Measurements from ENCODE around the gene SH2B3.

The SH2B3 gene

GRCh38 chr12:111429828-111430432 lies 24.2 kb downstream of the SH2B3 start:
- WGBS, 2 donors (ENCODE audit: extremely low coverage in 2 of 2, insufficient read length in 2 of 2, insufficient replicate concordance in 1 of 2) = no CpG with 5 or more reads among the region's 21 CpGs
- H2AFZ ChIP-seq (ENCODE audit: low read length) = no peak overlapping the region

GRCh38 chr12:111430433-111431353 lies 25.0 kb downstream of the SH2B3 start:
- peaks cover 7% of the 10 kb centered on the region in 2 donors for H3K4me1 ChIP-seq (ENCODE audit: control insufficient read depth in 2 of 2, insufficient read depth in 1 of 2, low read depth in 1 of 2, low read length in 2 of 2)
- H2BK12ac ChIP-seq (ENCODE audit: low read length) = no peak overlapping the region
- no peak overlapping the region for H2AFZ ChIP-seq (ENCODE audit: low read length)
- no peak overlapping the region for H3K4me2 ChIP-seq (ENCODE audit: insufficient read depth, low read length, poor library complexity, severe bottlenecking)
- no peak overlapping the region for H2BK120ac ChIP-seq (ENCODE audit: low read depth, low read length)
- H3K9ac ChIP-seq (ENCODE audit: low read depth, low read length, poor library complexity) = no peak overlapping the region
- no peak overlapping the region for H4K8ac ChIP-seq (ENCODE audit: low read depth, low read length)
- H3K27ac ChIP-seq (replicated peaks; ENCODE audit: low read length) = no peak overlapping the region
- H3K23ac ChIP-seq (ENCODE audit: low read depth, low read length, poor library complexity) = no peak overlapping the region
- no peaks in the 10 kb centered on the region for H3K27me3 ChIP-seq (ENCODE audit: control insufficient read depth in 3 of 3, insufficient read depth in 3 of 3, low read depth in 1 of 3, low read length in 3 of 3)
- no peak overlapping the region for H3K14ac ChIP-seq (ENCODE audit: low read length)
- H3K79me1 ChIP-seq (ENCODE audit: low read depth, low read length) = peaks cover 8% of the 10 kb centered on the region
- H3K18ac ChIP-seq (ENCODE audit: low read length) = peak overlapping the region; percentile 86
- WGBS, 2 donors (ENCODE audit: extremely low coverage in 2 of 2, insufficient read length in 2 of 2, insufficient replicate concordance in 1 of 2) = no CpG with 5 or more reads among the region's 17 CpGs
- peak overlapping the region; percentile 8 for H2BK5ac ChIP-seq (ENCODE audit: low read length)
- H3K9me3 ChIP-seq (replicated peaks in 1 of 2; ENCODE audit: control insufficient read depth in 2 of 2, insufficient read depth in 1 of 2, low read depth in 1 of 2, low read length in 2 of 2) = no peaks in the 10 kb centered on the region
- H2AK5ac ChIP-seq (ENCODE audit: low read depth, low read length) = peak overlapping the region; percentile 83
- DNase-seq (ENCODE audit: low spot score) = no peak
- H3K4ac ChIP-seq (ENCODE audit: low read length) = no peak overlapping the region
- no peaks in the 10 kb centered on the region for H3K36me3 ChIP-seq (replicated peaks in 1 of 2; ENCODE audit: control insufficient read depth in 2 of 2, insufficient read depth in 2 of 2, low read length in 2 of 2)
- H2BK15ac ChIP-seq (ENCODE audit: low read length) = peak overlapping the region; percentile 60
- no peak overlapping the region for H4K91ac ChIP-seq (ENCODE audit: low read depth, low read length, poor library complexity)
- no peak overlapping the region for H3K4me3 ChIP-seq (ENCODE audit: low read length in 2 of 2)

More at GRCh38 chr12:111429828-111430432, 24.2 kb downstream of the SH2B3 start:
- Histone ChIP-seq H4K8ac (ENCODE audit: low read depth, low read length) (no peak overlapping the region), H3K4me3 (ENCODE audit: low read length in 2 of 2) (no peak overlapping the region), H3K4ac (ENCODE audit: low read length) (no peak overlapping the region), H2AK5ac (ENCODE audit: low read depth, low read length) (no peak overlapping the region), H3K18ac (ENCODE audit: low read length) (peak overlapping the region; percentile 70), H3K9me3 (replicated peaks in 1 of 2; ENCODE audit: control insufficient read depth in 2 of 2, insufficient read depth in 1 of 2, low read depth in 1 of 2, low read length in 2 of 2) (no peaks in the 10 kb centered on the region), H3K14ac (ENCODE audit: low read length) (no peak overlapping the region), H3K4me1 (ENCODE audit: control insufficient read depth in 2 of 2, insufficient read depth in 1 of 2, low read depth in 1 of 2, low read length in 2 of 2) (peaks cover 7 to 10% of the 10 kb centered on the region in 2 donors), H3K27me3 (ENCODE audit: control insufficient read depth in 3 of 3, insufficient read depth in 3 of 3, low read depth in 1 of 3, low read length in 3 of 3) (no peaks in the 10 kb centered on the region), H3K4me2 (ENCODE audit: insufficient read depth, low read length, poor library complexity, severe bottlenecking) (no peak overlapping the region), H4K91ac (ENCODE audit: low read depth, low read length, poor library complexity) (no peak overlapping the region), H3K27ac (replicated peaks; ENCODE audit: low read length) (no peak overlapping the region), H2BK15ac (ENCODE audit: low read length) (peak overlapping the region; percentile 32), H2BK120ac (ENCODE audit: low read depth, low read length) (no peak overlapping the region), H3K9ac (ENCODE audit: low read depth, low read length, poor library complexity) (no peak overlapping the region), H3K23ac (ENCODE audit: low read depth, low read length, poor library complexity) (no peak overlapping the region), H2BK12ac (ENCODE audit: low read length) (no peak overlapping the region), H3K36me3 (replicated peaks in 1 of 2; ENCODE audit: control insufficient read depth in 2 of 2, insufficient read depth in 2 of 2, low read length in 2 of 2) (no peaks in the 10 kb centered on the region), H2BK5ac (ENCODE audit: low read length) (peak overlapping the region; percentile 8), H3K79me1 (ENCODE audit: low read depth, low read length) (peaks cover 6% of the 10 kb centered on the region)
- no peak for DNase-seq (ENCODE audit: low spot score)

DNA sequence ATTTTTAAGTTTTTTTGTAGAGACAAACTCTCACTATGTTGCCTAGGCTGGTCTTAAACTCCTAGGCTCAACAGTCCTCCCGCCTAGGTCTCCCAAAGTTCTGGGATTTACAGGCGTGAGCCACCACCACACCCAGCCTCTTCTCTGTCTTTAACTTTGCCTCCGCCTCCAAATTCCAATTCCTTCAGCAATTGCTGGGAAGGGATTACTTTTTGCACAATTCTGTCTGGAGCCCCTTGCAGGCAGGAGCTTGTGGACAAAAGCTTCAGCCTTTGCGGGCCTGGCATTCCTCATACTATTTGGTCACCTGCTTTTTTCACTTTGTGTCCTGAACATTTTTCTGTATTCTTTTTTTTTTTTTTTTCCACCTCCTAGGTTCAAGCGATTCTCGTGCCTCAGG lies 26.0 kb downstream of the SH2B3 start:
- Histone ChIP-seq H3K36me3 (replicated peaks in 1 of 2; ENCODE audit: control insufficient read depth in 2 of 2, insufficient read depth in 2 of 2, low read length in 2 of 2) (no peaks in the 10 kb centered on the region), H3K4me1 (ENCODE audit: control insufficient read depth in 2 of 2, insufficient read depth in 1 of 2, low read depth in 1 of 2, low read length in 2 of 2) (peaks cover 6 to 7% of the 10 kb centered on the region in 2 donors), H4K91ac (ENCODE audit: low read depth, low read length, poor library complexity) (no peak overlapping the region), H2AK5ac (ENCODE audit: low read depth, low read length) (no peak overlapping the region), H3K4ac (ENCODE audit: low read length) (no peak overlapping the region), H3K4me3 (ENCODE audit: low read length in 2 of 2) (no peak overlapping the region), H2BK120ac (ENCODE audit: low read depth, low read length) (no peak overlapping the region), H3K79me1 (ENCODE audit: low read depth, low read length) (peaks cover 13% of the 10 kb centered on the region), H3K23ac (ENCODE audit: low read depth, low read length, poor library complexity) (no peak overlapping the region), H3K9ac (ENCODE audit: low read depth, low read length, poor library complexity) (no peak overlapping the region), H3K27me3 (ENCODE audit: control insufficient read depth in 3 of 3, insufficient read depth in 3 of 3, low read depth in 1 of 3, low read length in 3 of 3) (no peaks in the 10 kb centered on the region), H2BK12ac (ENCODE audit: low read length) (no peak overlapping the region), H3K18ac (ENCODE audit: low read length) (no peak overlapping the region), H2BK5ac (ENCODE audit: low read length) (no peak overlapping the region), H4K8ac (ENCODE audit: low read depth, low read length) (no peak overlapping the region), H3K9me3 (replicated peaks in 1 of 2; ENCODE audit: control insufficient read depth in 2 of 2, insufficient read depth in 1 of 2, low read depth in 1 of 2, low read length in 2 of 2) (no peaks in the 10 kb centered on the region), H3K27ac (replicated peaks; ENCODE audit: low read length) (no peak overlapping the region), H2BK15ac (ENCODE audit: low read length) (no peak overlapping the region), H2AFZ (ENCODE audit: low read length) (no peak overlapping the region), H3K4me2 (ENCODE audit: insufficient read depth, low read length, poor library complexity, severe bottlenecking) (no peak overlapping the region), H3K14ac (ENCODE audit: low read length) (no peak overlapping the region)
- DNase-seq (ENCODE audit: low spot score) = no peak
- whole genome bisulfite sequencing, 2 donors (ENCODE audit: extremely low coverage in 2 of 2, insufficient read length in 2 of 2, insufficient replicate concordance in 1 of 2) = no CpG with 5 or more reads among the region's 6 CpGs

- H3K4me2 ChIP-seq (ENCODE audit: insufficient read depth, low read length, poor library complexity, severe bottlenecking) = no peak overlapping the region
- H2BK5ac ChIP-seq (ENCODE audit: low read length) = no peak overlapping the region
- H3K23ac ChIP-seq (ENCODE audit: low read depth, low read length, poor library complexity) = no peak overlapping the region
- DNase-seq (ENCODE audit: low spot score) = no peak
- H3K4me3 ChIP-seq (ENCODE audit: low read length in 2 of 2) = no peak overlapping the region
- no peaks in the 10 kb centered on the region for H3K36me3 ChIP-seq (replicated peaks in 1 of 2; ENCODE audit: control insufficient read depth in 2 of 2, insufficient read depth in 2 of 2, low read length in 2 of 2)
- no peak overlapping the region for H4K91ac ChIP-seq (ENCODE audit: low read depth, low read length, poor library complexity)
- H3K27ac ChIP-seq (replicated peaks; ENCODE audit: low read length) = no peak overlapping the region
- no peaks in the 10 kb centered on the region for H3K9me3 ChIP-seq (replicated peaks in 1 of 2; ENCODE audit: control insufficient read depth in 2 of 2, insufficient read depth in 1 of 2, low read depth in 1 of 2, low read length in 2 of 2)
- no peak overlapping the region for H2BK12ac ChIP-seq (ENCODE audit: low read length)
- no peaks in the 10 kb centered on the region for H3K27me3 ChIP-seq (ENCODE audit: control insufficient read depth in 3 of 3, insufficient read depth in 3 of 3, low read depth in 1 of 3, low read length in 3 of 3)
- H2BK15ac ChIP-seq (ENCODE audit: low read length) = no peak overlapping the region
- no peak overlapping the region for H3K18ac ChIP-seq (ENCODE audit: low read length)
- H3K9ac ChIP-seq (ENCODE audit: low read depth, low read length, poor library complexity) = no peak overlapping the region
- no peak overlapping the region for H2AFZ ChIP-seq (ENCODE audit: low read length)
- no CpG with 5 or more reads among the region's 3 CpGs for WGBS, 2 donors (ENCODE audit: extremely low coverage in 2 of 2, insufficient read length in 2 of 2, insufficient replicate concordance in 1 of 2)
- no peak overlapping the region for H2BK120ac ChIP-seq (ENCODE audit: low read depth, low read length)
- H4K8ac ChIP-seq (ENCODE audit: low read depth, low read length) = no peak overlapping the region
- H3K4me1 ChIP-seq (ENCODE audit: control insufficient read depth in 2 of 2, insufficient read depth in 1 of 2, low read depth in 1 of 2, low read length in 2 of 2) = peaks cover 7 to 8% of the 10 kb centered on the region in 2 donors
- no peak overlapping the region for H2AK5ac ChIP-seq (ENCODE audit: low read depth, low read length)
- H3K79me1 ChIP-seq (ENCODE audit: low read depth, low read length) = peaks cover 9% of the 10 kb centered on the region
- H3K14ac ChIP-seq (ENCODE audit: low read length) = no peak overlapping the region
- H3K4ac ChIP-seq (ENCODE audit: low read length) = no peak overlapping the region
These were observed 28.3 kb downstream of the SH2B3 start for GRCh38 chr12:111434049-111434448.

Data from neuronal stem cell (in vitro differentiated cells).